GM21381 (cell line): ENCODE results near the gene ARID5B.

ENCODE experiments used
- ATAC-seq: cut with Tn5 transposase; IDR thresholded peaks from one replicate; pipeline ENCODE4 v1.9.1; 2021; ENCODE audit warnings: mild to moderate bottlenecking, moderate library complexity; ENCODE audit not compliant: unreplicated experiment

Gene ARID5B

GRCh38 chr10:61987951-61988379, 86.5 kb downstream of the ARID5B start:
- ATAC-seq = peak; percentile 96

- no peak for ATAC-seq
Observed at GRCh38 chr10:61989995-61990760, 88.7 kb downstream of the ARID5B start.

DNA sequence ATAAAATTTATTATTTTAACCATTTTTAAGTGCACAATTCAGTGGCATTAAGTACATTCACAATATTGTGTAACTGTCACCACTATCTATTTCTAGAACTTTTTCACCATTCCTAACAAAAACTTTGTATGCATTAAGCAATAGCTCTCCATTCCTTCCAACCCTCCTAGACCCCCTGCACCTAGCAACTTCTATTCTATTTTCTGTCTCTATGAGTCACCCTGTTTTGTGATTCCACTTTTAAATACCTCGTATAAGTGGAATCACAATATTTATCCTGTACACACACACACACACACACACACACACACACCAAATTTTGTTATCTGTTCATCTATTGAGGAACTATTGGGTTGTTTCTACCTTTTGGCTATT, 89.2 kb downstream of the ARID5B start:
- ATAC-seq = no peak

GRCh38 chr10:61991166-61991565, 89.7 kb downstream of the ARID5B start:
- no peak for ATAC-seq

GRCh38 chr10:61992059-61992460, 90.6 kb downstream of the ARID5B start:
- ATAC-seq = no peak

DNA sequence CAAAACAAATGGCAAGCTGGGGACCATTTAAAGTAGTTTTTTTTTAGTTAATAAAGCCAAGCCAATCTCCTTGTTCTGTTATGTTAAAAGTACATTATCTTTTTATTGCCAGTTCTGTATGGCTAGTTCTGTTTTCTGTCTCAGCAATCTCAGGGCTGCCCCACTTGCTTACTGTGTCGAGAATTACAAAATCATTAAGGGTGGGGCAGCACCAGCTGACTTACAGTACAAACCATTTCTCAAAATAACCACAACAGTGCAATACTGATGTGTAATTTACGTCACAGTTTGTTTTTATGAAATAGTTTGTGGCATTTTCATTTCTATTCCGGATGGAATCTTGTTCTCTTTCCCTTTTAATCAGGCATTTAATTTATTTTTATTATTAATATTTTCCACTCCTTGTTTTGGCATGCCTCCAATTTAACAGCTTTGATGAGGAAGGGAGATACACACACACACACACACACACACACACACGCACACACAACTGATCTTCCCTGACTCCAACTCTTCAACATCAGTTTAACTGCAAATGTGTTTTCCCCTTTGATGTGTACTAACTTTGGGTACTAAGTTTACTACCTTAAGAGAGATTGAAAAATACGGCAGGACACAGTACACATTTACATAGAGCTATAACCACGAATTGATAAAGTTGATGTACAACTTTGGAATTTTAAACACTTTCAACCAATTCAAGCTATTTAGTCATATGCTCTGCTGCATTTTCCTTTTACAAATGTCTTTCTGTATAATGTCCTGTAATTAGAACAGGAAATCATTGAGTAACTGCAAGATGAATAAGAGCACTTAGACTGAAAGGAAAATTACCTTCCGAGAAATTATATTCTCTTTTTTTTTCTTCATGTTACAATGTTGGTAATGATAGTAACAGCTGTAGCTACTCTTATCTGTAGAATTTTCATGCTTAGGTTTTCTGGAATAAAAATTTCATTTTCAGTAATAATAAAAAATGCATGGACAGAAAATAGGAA, 91.5 kb downstream of the ARID5B start:
- peak; percentile 33 for ATAC-seq

GRCh38 chr10:61993711-61994401, 92.4 kb downstream of the ARID5B start:
- ATAC-seq = no peak

DNA sequence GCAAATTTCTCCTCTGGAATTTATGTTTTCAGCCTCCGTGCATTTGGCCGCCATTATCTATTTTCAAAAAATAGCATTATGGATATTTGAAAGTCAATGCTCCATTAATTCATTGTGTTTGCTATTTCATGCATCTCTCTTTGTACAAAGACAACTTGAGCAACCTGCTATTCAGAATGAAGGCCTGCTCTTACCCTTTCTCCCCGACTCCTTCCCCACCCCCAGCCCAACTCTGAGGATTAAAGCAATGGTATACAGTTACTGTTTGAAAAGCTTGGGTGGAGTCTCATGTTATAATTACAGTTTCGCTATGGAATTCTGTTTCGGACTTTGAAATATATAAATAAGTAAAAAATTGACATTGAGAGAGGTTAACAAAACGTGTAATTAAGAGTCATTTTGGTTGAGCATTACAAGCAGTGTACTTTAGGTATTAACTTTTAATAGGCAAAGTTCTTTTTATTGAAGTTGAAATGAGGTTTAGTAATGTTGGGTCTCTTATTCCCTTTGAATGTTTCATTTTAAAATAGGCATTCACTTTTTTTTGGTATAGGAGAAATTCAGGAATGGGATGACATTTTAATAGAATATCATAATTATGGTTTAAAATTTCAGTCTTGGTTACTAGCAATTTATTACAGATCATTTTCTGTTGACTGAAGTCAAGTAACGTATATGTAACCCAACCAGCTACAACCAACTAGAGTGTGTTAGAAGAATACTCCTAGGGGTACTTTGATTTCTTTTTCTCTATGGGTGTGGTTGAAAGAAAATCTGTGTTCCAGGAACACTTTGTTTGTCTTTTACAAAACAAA, 93.1 kb downstream of the ARID5B start:
- no peak for ATAC-seq

DNA sequence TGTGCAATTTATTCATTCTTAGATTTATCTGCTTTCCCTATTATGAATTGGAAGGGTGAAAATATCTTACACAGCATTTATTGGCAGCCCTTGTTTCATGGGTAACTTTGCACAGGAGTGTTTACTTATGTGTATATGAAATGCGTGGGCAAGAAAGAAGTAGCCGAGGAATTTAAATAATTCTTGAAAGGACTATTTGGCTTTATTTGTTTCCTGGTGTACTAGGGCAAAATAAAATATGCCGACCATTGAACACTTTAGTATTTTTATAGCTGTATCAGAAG, 93.7 kb downstream of the ARID5B start:
- ATAC-seq = no peak

GRCh38 chr10:61998937-61999336, 97.4 kb downstream of the ARID5B start:
- ATAC-seq = no peak

DNA sequence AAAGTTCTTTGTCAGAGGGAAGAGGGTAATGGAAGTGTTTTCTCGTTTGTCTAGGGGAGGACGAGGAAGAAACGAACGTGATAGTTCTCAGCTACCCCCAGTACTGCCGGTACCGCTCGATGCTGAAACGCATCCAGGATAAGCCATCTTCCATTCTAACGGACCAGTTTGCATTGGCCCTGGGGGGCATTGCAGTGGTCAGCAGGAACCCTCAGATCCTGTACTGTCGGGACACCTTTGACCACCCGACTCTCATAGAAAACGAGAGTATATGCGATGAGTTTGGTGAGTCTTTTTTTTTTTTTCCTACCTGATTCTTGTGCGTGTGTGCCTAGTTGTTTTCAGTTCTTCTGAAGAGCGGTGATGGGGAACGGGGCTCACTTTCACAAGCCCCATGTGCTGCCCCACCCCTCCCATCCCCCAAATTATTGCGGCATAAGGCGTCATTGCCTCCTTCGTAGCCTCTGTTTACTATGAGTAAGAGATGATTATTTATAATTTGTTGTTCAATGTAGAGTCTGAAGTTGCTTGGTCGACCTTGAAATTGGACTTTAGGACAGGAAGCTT, 98.6 kb downstream of the ARID5B start:
- ATAC-seq = peak; percentile 77

GRCh38 chr10:62000726-62001125, 99.2 kb downstream of the ARID5B start:
- ATAC-seq = peak; percentile 2

- ATAC-seq = no peak
Observed at GRCh38 chr10:62001898-62002297, 100.4 kb downstream of the ARID5B start.

GRCh38 chr10:62002753-62003152, 101.3 kb downstream of the ARID5B start:
- ATAC-seq = no peak

- no peak for ATAC-seq
Observed at GRCh38 chr10:62004042-62004441, 102.5 kb downstream of the ARID5B start.

GRCh38 chr10:62005281-62005680, 103.8 kb downstream of the ARID5B start:
- ATAC-seq = no peak

DNA sequence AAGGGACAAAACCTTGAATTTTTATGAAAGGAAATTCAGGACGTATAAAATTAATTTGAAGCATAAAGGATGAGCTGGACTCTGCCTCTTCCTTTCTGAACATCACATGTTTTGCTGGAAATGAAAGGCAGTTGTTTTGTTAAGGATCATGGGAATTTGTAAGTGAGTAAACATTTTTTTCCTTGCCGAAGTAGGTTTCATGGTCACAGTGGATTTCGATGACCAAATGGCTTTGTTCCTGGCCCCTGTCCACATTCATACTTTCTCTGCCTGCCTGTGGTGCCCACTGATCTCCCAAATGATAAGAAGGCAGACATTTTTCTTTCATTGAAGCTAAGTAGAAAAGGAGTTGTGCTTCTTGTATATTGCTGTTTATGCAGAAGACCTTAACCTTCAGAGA, 104.2 kb downstream of the ARID5B start:
- ATAC-seq = no peak

DNA sequence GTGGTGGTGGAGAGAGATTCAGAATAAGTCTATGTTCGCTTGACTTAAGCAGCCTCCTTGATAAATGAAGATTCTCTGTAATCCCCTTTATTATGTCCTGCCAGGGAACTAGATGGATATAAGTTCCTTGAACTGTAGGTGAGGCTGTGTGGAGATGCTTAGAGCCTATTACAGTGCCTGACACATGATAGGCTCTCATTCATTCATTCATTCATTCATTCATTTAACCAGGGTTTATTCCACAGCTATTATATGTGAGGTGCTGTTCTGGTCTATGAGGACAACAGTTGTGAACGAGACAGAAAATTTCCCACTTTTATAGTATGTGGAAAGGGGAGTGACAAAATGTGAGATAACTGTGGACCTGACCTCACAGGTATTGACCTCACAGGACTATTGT, 105.6 kb downstream of the ARID5B start:
- ATAC-seq = no peak

DNA sequence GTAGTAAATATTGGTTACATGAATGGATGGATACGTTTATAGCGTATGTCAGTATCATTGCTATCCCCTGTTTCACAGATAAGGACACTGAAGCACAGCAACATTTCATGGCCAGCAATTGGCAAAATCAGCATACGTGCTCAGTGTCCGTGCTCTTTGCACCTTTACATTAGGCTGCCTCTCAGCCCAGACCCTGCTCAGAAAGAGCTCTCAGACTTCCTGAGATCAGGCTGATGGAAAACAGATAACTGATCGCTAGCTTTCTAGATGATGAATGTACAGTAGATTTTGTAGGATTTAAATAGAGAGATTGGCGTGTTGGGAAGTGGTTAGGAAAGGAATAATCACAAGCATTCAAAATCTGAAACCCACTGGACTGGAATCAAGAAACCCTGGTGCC, 106.7 kb downstream of the ARID5B start:
- no peak for ATAC-seq

DNA sequence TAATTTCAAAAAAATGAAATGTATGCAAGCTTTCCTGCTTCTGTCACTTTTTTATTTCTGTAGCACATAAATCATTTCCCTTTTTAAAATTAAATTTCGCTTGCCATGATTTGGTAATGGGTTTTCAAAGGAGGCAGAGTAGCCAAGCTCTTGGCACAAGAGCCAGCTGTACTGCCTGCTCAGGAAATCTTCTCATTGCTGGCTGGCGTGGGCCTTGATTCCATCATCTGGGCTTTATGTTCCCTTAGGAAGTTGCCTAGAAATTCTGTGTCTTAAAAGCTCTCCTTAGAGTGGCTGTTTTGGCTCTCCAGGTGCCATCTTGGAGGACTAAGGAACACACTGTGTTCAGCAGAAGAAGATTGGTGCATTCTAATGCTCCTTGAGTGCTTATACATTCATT, 107.4 kb downstream of the ARID5B start:
- no peak for ATAC-seq
